PC-9 (cell line): ENCODE measurements around the gene MAP3K4. TPM values are rescaled to one million over a fixed set of nuclear protein-coding genes. Genes with fewer than 3 reads are reported as not detected.

Experiments
- BruUV-seq: library from RNA; stranded (reverse); fragments of 400-500 nt; replicated peaks from 2 replicates; lab custom pipeline; 2021; lab: Mats Ljungman, UMichigan
- CTCF ChIA-PET: fragments of 300-600 bp; sonication (Branson Sonifier 250); formaldehyde crosslinking; loops from one replicate; lab custom pipeline; 2022; ENCODE audit warnings: antibody characterized with exemption; lab: Charles Lee
- POLR2A ChIA-PET: fragments of 300-600 bp; sonication (Branson Sonifier 250); formaldehyde crosslinking; loops from one replicate; lab custom pipeline; 2022; ENCODE audit warnings: antibody characterized with exemption; ENCODE audit not compliant: unreplicated experiment; lab: Charles Lee
- DNase-seq, 2 experiments: peaks; one replicate each; pipeline versions ENCODE4 v3.0.0 to v3.0.0-alpha.2; 2015 to 2022; ENCODE audit warnings: mixed read lengths in 1 of 2
- H2AFZ ChIP-seq: fragments of 200-600 bp; sonication (generic); 2 replicates; pipeline ENCODE4 v1.8.1; 2017; ENCODE audit warnings: antibody characterized with exemption
- H3F3A ChIP-seq: fragments of 200-600 bp; sonication (generic); 2 replicates; pipeline ENCODE4 v1.8.1; 2017; ENCODE audit warnings: antibody characterized with exemption, mild to moderate bottlenecking, low read depth; ENCODE audit not compliant: insufficient read depth
- H3K27ac ChIP-seq: fragments of 200-600 bp; sonication (generic); 2 replicates; pipeline ENCODE4 v1.6.1; 2016; ENCODE audit warnings: mixed run types
- H3K27me3 ChIP-seq: fragments of 200-600 bp; sonication (generic); 2 replicates; pipeline ENCODE4 v1.6.1; 2016; ENCODE audit warnings: low read depth, mixed run types; ENCODE audit not compliant: insufficient read depth
- H3K36me3 ChIP-seq: fragments of 200-600 bp; sonication (generic); 2 replicates; pipeline ENCODE4 v1.6.1; 2016; ENCODE audit warnings: low read depth, mixed run types
- H3K4me1 ChIP-seq: fragments of 200-600 bp; sonication (generic); replicated peaks from 2 replicates; pipeline ENCODE4 v1.6.1; 2016; ENCODE audit warnings: mixed run types; ENCODE audit not compliant: insufficient read depth
- H3K4me2 ChIP-seq: fragments of 200-600 bp; sonication (generic); 2 replicates; pipeline ENCODE4 v1.6.1; 2017; ENCODE audit warnings: mixed run types
- H3K4me3 ChIP-seq: fragments of 200-600 bp; sonication (generic); 2 replicates; pipeline ENCODE4 v1.6.1; 2016; ENCODE audit warnings: mixed run types
- H3K79me2 ChIP-seq: fragments of 200-600 bp; sonication (generic); 2 replicates; pipeline ENCODE4 v1.6.1; 2017; ENCODE audit warnings: low read depth, mixed run types
- H3K9me2 ChIP-seq: fragments of 200-600 bp; sonication (generic); 2 replicates; pipeline ENCODE4 v1.8.1; 2017; ENCODE audit warnings: mild to moderate bottlenecking; ENCODE audit not compliant: insufficient read depth
- H3K9me3 ChIP-seq: fragments of 200-600 bp; sonication (generic); 2 replicates; pipeline ENCODE4 v1.8.1; 2016; ENCODE audit warnings: low read depth; ENCODE audit not compliant: insufficient read depth
- H4K20me1 ChIP-seq: fragments of 200-600 bp; sonication (generic); 2 replicates; pipeline ENCODE4 v1.8.1; 2017; ENCODE audit not compliant: insufficient read depth
- EZH2 ChIP-seq: fragments of 200-600 bp; sonication (generic); IDR thresholded peaks from 2 replicates; pipeline ENCODE4 v1.8.0; 2017; ENCODE audit warnings: antibody characterized with exemption, low read depth
- intact Hi-C: fragments of 100-400 bp; cut with micrococcal nuclease; formaldehyde crosslinking; loops from one replicate; pipeline ENCODE4 v1.10.0; 2022; ENCODE audit not compliant: unreplicated experiment
- total RNA-seq: library from RNA; stranded (reverse); gene quantifications from 2 replicates; pipeline ENCODE4 v1.2.3, GENCODE V29; 2021
- TF ChIP-seq, protein P1 (sequence below): fragments of 200-600 bp; sonication (generic); conservative IDR thresholded peaks from 2 replicates; pipeline ENCODE4 v1.6.1; 2017; ENCODE audit warnings: mixed run types, antibody characterized with exemption, mild to moderate bottlenecking, moderate library complexity

MAP3K4 gene
- total RNA-seq, 1 experiment from 2014 or later, result 13.0 TPM

GRCh38 chr6:161150566-161150965 lies 159.0 kb downstream of the MAP3K4 start:
- ChIA-PET CTCF (no interaction called here), POLR2A (no interaction called here)
- Histone ChIP-seq H3K36me3 (no peaks in the 10 kb centered on the region), H3K27me3 (peaks cover 91% of the 10 kb centered on the region), H3K4me3 (no peak overlapping the region), H3K9me2 (no peaks in the 10 kb centered on the region), H4K20me1 (no peaks in the 10 kb centered on the region), H3K79me2 (no peaks in the 10 kb centered on the region), H3K4me2 (no peak overlapping the region), H3K9me3 (no peaks in the 10 kb centered on the region), H3K4me1 (no peaks in the 10 kb centered on the region), H3F3A (no peaks in the 10 kb centered on the region), H2AFZ (no peak overlapping the region), H3K27ac (no peak overlapping the region)
- TF ChIP-seq EZH2, result no peak
- TF ChIP-seq, protein P1, sequence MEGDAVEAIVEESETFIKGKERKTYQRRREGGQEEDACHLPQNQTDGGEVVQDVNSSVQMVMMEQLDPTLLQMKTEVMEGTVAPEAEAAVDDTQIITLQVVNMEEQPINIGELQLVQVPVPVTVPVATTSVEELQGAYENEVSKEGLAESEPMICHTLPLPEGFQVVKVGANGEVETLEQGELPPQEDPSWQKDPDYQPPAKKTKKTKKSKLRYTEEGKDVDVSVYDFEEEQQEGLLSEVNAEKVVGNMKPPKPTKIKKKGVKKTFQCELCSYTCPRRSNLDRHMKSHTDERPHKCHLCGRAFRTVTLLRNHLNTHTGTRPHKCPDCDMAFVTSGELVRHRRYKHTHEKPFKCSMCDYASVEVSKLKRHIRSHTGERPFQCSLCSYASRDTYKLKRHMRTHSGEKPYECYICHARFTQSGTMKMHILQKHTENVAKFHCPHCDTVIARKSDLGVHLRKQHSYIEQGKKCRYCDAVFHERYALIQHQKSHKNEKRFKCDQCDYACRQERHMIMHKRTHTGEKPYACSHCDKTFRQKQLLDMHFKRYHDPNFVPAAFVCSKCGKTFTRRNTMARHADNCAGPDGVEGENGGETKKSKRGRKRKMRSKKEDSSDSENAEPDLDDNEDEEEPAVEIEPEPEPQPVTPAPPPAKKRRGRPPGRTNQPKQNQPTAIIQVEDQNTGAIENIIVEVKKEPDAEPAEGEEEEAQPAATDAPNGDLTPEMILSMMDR, result no peak
- BruUV-seq, result no TSS peak
- DNase-seq, result no peak
- intact Hi-C loops, result no loop called here

GRCh38 chr6:161151059-161151645 lies 159.6 kb downstream of the MAP3K4 start:
- POLR2A ChIA-PET, result no interaction called here
- Histone ChIP-seq H4K20me1 (no peaks in the 10 kb centered on the region), H3K4me2 (no peak overlapping the region), H3K4me3 (no peak overlapping the region), H2AFZ (no peak overlapping the region), H3K4me1 (no peaks in the 10 kb centered on the region), H3K79me2 (no peaks in the 10 kb centered on the region), H3K36me3 (no peaks in the 10 kb centered on the region), H3K9me3 (no peaks in the 10 kb centered on the region), H3K27ac (no peak overlapping the region), H3K27me3 (peaks cover 91% of the 10 kb centered on the region), H3F3A (no peaks in the 10 kb centered on the region), H3K9me2 (no peaks in the 10 kb centered on the region)
- no peak for TF ChIP-seq EZH2
- TF ChIP-seq, protein P1, result no peak
- CTCF ChIA-PET, result no interaction called here
- BruUV-seq, result no TSS peak
- no peak for DNase-seq
- intact Hi-C loops, result no loop called here

DNA sequence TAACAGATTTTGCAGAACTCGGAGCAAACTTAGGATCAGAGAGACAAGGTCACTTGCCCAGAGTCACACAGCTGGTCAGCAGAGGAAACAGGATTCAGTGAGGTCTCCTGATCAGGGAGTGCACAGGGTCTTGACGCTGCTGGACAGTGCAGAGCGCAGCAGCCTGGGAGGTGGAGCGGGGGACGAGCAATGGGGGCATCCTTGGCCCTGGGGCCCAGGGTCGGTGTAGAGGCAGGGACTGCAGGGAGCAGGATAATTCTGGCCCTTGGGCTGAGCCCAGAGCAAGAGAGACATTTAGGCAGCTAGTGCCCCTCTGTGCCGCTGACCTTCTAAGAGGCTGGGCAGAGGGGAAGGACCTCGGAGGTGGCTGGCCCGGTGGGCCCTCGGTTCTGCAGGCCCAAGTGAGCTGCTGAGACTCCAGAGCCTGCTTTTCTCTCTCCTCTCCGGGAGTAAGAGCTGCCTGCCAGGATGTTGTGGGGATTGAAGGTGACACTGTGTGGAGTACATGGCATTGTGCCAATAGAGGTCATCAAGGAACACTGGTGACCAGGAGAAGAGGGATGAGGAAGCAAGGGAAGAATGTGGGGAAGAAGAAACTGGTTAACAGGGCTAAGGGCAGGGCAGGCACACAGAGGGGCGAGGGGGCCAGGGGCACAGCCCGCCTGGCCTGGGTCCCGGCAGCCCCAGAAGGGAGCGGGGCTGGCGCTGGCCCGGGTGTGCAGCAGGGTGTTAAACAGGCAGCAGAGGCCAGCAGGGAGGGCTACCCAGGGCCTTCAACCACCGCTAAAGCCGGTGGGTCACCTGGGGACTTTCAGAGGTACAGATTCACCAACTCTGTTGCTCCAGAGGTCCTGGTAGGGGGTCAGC lies 160.3 kb downstream of the MAP3K4 start:
- ChIA-PET CTCF (no interaction called here), POLR2A (no interaction called here)
- Histone ChIP-seq H3K4me1 (no peaks in the 10 kb centered on the region), H3K4me3 (no peak overlapping the region), H3K79me2 (no peaks in the 10 kb centered on the region), H2AFZ (no peak overlapping the region), H3K9me2 (no peaks in the 10 kb centered on the region), H3K36me3 (no peaks in the 10 kb centered on the region), H3F3A (no peaks in the 10 kb centered on the region), H4K20me1 (no peaks in the 10 kb centered on the region), H3K4me2 (no peak overlapping the region), H3K27me3 (peaks cover 87% of the 10 kb centered on the region), H3K9me3 (no peaks in the 10 kb centered on the region), H3K27ac (no peak overlapping the region)
- DNase-seq, result no peak
- no peak for TF ChIP-seq EZH2
- TF ChIP-seq, protein P1, result no peak
- BruUV-seq, result no TSS peak
- intact Hi-C loops, result no loop called here
